IPS-NIHi7 (cell line): ENCODE measurements around the gene APEX2.
"Not testable (repeated sequence)": the region's sequence is repeated elsewhere in the genome, so short reads cannot be mapped to it uniquely, and the experiment has no call there.

Experiments used
- DNase-seq: peaks from one replicate; pipeline ENCODE4 v3.0.0; 2012; ENCODE audit warnings: mixed read lengths; ENCODE audit errors: extremely low spot score

APEX2 gene

GRCh38 chrX:55014897-55015299, 14.7 kb downstream of the APEX2 start:
- DNase-seq: no peak

GRCh38 chrX:55026143-55026542, 26.0 kb downstream of the APEX2 start:
- no peak for DNase-seq

GRCh38 chrX:55026840-55027239, 26.7 kb downstream of the APEX2 start:
- DNase-seq: no peak

GRCh38 chrX:55028040-55028439, 27.9 kb downstream of the APEX2 start:
- DNase-seq: no peak

GRCh38 chrX:55028611-55029010, 28.4 kb downstream of the APEX2 start:
- no peak for DNase-seq

GRCh38 chrX:55029291-55029690, 29.1 kb downstream of the APEX2 start:
- no peak for DNase-seq

- no peak for DNase-seq
These were observed 30.4 kb downstream of the APEX2 start, which contains the start of gene ALAS2 for GRCh38 chrX:55030271-55031205. Gene ALAS2, minus strand, starts transcription at chrX:55030977. Its CDS starts 4,977 bp downstream, at chrX:55026000.

GRCh38 chrX:55033429-55033828, 33.3 kb downstream of the APEX2 start:
- DNase-seq: no peak

GRCh38 chrX:55039471-55039870, 39.3 kb downstream of the APEX2 start:
- DNase-seq: no peak

GRCh38 chrX:55041514-55041913, 41.4 kb downstream of the APEX2 start:
- no peak for DNase-seq

GRCh38 chrX:55050599-55050998, 50.4 kb downstream of the APEX2 start:
- DNase-seq: not testable (repeated sequence)

- DNase-seq: no peak
These were observed 56.9 kb downstream of the APEX2 start for GRCh38 chrX:55056820-55057674.

GRCh38 chrX:55057675-55058249, 57.6 kb downstream of the APEX2 start:
- DNase-seq: peak; percentile 15
